ENCODE measurements around the gene EFHC1. TPM values are rescaled to one million over a fixed set of nuclear protein-coding genes. Genes with fewer than 3 reads are reported as not detected.
A peak's percentile ranks its signal among the peaks of the same experiment; 100 is the strongest.

EFHC1 gene
- total RNA-seq, 1 donor from 2014 or later = 23.2 TPM

- CTCF ChIA-PET = no interaction called here
- ATAC-seq (ENCODE audit: low read depth) (peak; percentile 34), DNase-seq (no peak)
- H3K36me3 Mint-ChIP-seq (ENCODE audit: low read depth) = peaks cover 23% of the 10 kb centered on the region
- H3K9me3 Mint-ChIP-seq = no peaks in the 10 kb centered on the region
- no peaks in the 10 kb centered on the region for H3K27me3 Mint-ChIP-seq
- peak overlapping the region; percentile 30 for H3K27ac Mint-ChIP-seq
- peaks cover 21% of the 10 kb centered on the region for H3K4me1 Mint-ChIP-seq
- no peak overlapping the region for H3K4me3 Mint-ChIP-seq
- intact Hi-C loops (cut with micrococcal nuclease) = loop anchor here (1.0 kb wide), 1 partner anchor 9 kb away; no protein-coding TSS in a partner anchor
- POLR2A ChIA-PET = interaction anchor here (1.0 kb wide), 1 partner anchor 39 kb away, joined by 3 read pairs; no protein-coding TSS in a partner anchor
- no peak for TF ChIP-seq CTCF (IDR thresholded peaks at IDR 0.05)
Observed at GRCh38 chr6:52537001-52537753, 117.0 kb downstream of the EFHC1 start.

GRCh38 chr6:52538252-52538900, 118.2 kb downstream of the EFHC1 start:
- intact Hi-C loops (cut with micrococcal nuclease) = no loop called here
- CTCF ChIA-PET = no interaction called here

GRCh38 chr6:52538901-52539354, 118.8 kb downstream of the EFHC1 start:
- ChIA-PET CTCF (no interaction called here), POLR2A (no interaction called here)
- TF ChIP-seq CTCF (IDR thresholded peaks at IDR 0.05) = no peak
- DNase-seq = no peak
- Mint-ChIP-seq H3K9me3 (no peaks in the 10 kb centered on the region), H3K27me3 (no peaks in the 10 kb centered on the region), H3K4me1 (peaks cover 21% of the 10 kb centered on the region), H3K27ac (no peak overlapping the region), H3K4me3 (no peak overlapping the region), H3K36me3 (ENCODE audit: low read depth) (peaks cover 17% of the 10 kb centered on the region)
- ATAC-seq (ENCODE audit: low read depth) = no peak
- intact Hi-C loops (cut with micrococcal nuclease) = no loop called here

More at GRCh38 chr6:52538252-52538900, 118.2 kb downstream of the EFHC1 start:
- no peak overlapping the region for H3K4me3 Mint-ChIP-seq
- no peak overlapping the region for H3K27ac Mint-ChIP-seq
- no peak for DNase-seq
- H3K4me1 Mint-ChIP-seq = peaks cover 21% of the 10 kb centered on the region
- POLR2A ChIA-PET = no interaction called here
- no peak for TF ChIP-seq CTCF (IDR thresholded peaks at IDR 0.05)
- H3K36me3 Mint-ChIP-seq (ENCODE audit: low read depth) = peaks cover 21% of the 10 kb centered on the region
- no peak for ATAC-seq (ENCODE audit: low read depth)
- no peaks in the 10 kb centered on the region for H3K9me3 Mint-ChIP-seq
- H3K27me3 Mint-ChIP-seq = no peaks in the 10 kb centered on the region

GRCh38 chr6:52539607-52540006, 119.5 kb downstream of the EFHC1 start:
- no peaks in the 10 kb centered on the region for H3K9me3 Mint-ChIP-seq
- ChIA-PET POLR2A (no interaction called here), CTCF (no interaction called here)
- H3K4me1 Mint-ChIP-seq = peaks cover 23% of the 10 kb centered on the region
- no peaks in the 10 kb centered on the region for H3K27me3 Mint-ChIP-seq
- peaks cover 15% of the 10 kb centered on the region for H3K36me3 Mint-ChIP-seq (ENCODE audit: low read depth)
- H3K4me3 Mint-ChIP-seq = no peak overlapping the region
- no peak for DNase-seq
- ATAC-seq (ENCODE audit: low read depth) = no peak
- intact Hi-C loops (cut with micrococcal nuclease) = no loop called here
- H3K27ac Mint-ChIP-seq = no peak overlapping the region
- TF ChIP-seq CTCF (IDR thresholded peaks at IDR 0.05) = no peak

- Mint-ChIP-seq H3K4me1 (peaks cover 19% of the 10 kb centered on the region), H3K27ac (no peak overlapping the region), H3K27me3 (no peaks in the 10 kb centered on the region), H3K9me3 (no peaks in the 10 kb centered on the region), H3K36me3 (ENCODE audit: low read depth) (peaks cover 7% of the 10 kb centered on the region), H3K4me3 (no peak overlapping the region)
- intact Hi-C loops (cut with micrococcal nuclease) = no loop called here
- CTCF ChIA-PET = no interaction called here
- TF ChIP-seq CTCF (IDR thresholded peaks at IDR 0.05) = no peak
- POLR2A ChIA-PET = no interaction called here
- ATAC-seq (ENCODE audit: low read depth) (no peak), DNase-seq (no peak)
Observed at GRCh38 chr6:52540286-52540902, 120.3 kb downstream of the EFHC1 start.

All from activated B cell treated with CpG ODN at 0.5 μM for 24 hours (primary cell).